IMR-90 (cell line): ENCODE results near the gene NR4A2. TPM values are rescaled to one million over a fixed set of nuclear protein-coding genes. Genes with fewer than 3 reads are reported as not detected.

Experiments used
- ATAC-seq: fragments of 200-7000 bp; cut with Tn5 transposase; 2 replicates; pipeline ENCODE4 v1.9.1; 2020; ENCODE audit warnings: low read depth, mild to moderate bottlenecking, moderate library complexity
- BruUV-seq: library from RNA; stranded (reverse); fragments of 400-500 nt; replicated peaks from 2 replicates; lab custom pipeline; 2021; lab: Mats Ljungman, UMichigan
- CTCF ChIA-PET: fragments of 300-600 bp; formaldehyde crosslinking; extraction: SDS; loops from one replicate; lab custom pipeline; 2021; ENCODE audit warnings: antibody characterized with exemption; lab: Yijun Ruan, JAX
- POLR2A ChIA-PET: fragments of 300-600 bp; sonication (Branson Sonifier 250); formaldehyde crosslinking; loops from one replicate; lab custom pipeline; 2022; ENCODE audit warnings: antibody characterized with exemption; ENCODE audit not compliant: unreplicated experiment; lab: Charles Lee
- DNase-seq: peaks from one replicate; pipeline ENCODE4 v3.0.0; 2013
- H2AFZ ChIP-seq: replicated peaks from 2 replicates; pipeline ENCODE3; 2013; ENCODE audit warnings: low read length, mild to moderate bottlenecking; ENCODE audit not compliant: poor library complexity
- H2AK5ac ChIP-seq: 2 replicates; pipeline ENCODE4 v1.6.1; 2013; ENCODE audit warnings: low read depth, low read length, inconsistent platforms
- H2AK9ac ChIP-seq: replicated peaks from 2 replicates; pipeline ENCODE3; 2013; ENCODE audit warnings: mild to moderate bottlenecking, low read depth, low read length, moderate library complexity; ENCODE audit not compliant: poor library complexity
- H2BK120ac ChIP-seq: 2 replicates; pipeline ENCODE4 v1.6.1; 2013; ENCODE audit warnings: low read depth, low read length, inconsistent platforms
- H2BK15ac ChIP-seq: 3 replicates; pipeline ENCODE4 v1.6.1; 2013; ENCODE audit warnings: low read depth, low read length, inconsistent platforms
- H2BK20ac ChIP-seq: 2 replicates; pipeline ENCODE4 v1.6.1; 2013; ENCODE audit warnings: low read depth, mild to moderate bottlenecking, inconsistent platforms, low read length, moderate library complexity
- H2BK5ac ChIP-seq: 2 replicates; pipeline ENCODE4 v1.6.1; 2013; ENCODE audit warnings: mild to moderate bottlenecking, low read depth, low read length, inconsistent platforms; ENCODE audit not compliant: poor library complexity, severe bottlenecking
- H3K14ac ChIP-seq: replicated peaks from 2 replicates; pipeline ENCODE4 v1.6.1; 2013; ENCODE audit warnings: low read depth, low read length, inconsistent platforms
- H3K18ac ChIP-seq: 2 replicates; pipeline ENCODE4 v1.6.1; 2013; ENCODE audit warnings: low read depth, low read length, control low read depth
- H3K23ac ChIP-seq: 2 replicates; pipeline ENCODE4 v1.6.1; 2013; ENCODE audit warnings: low read depth, low read length, inconsistent platforms
- H3K27ac ChIP-seq: 2 replicates; pipeline ENCODE4 v1.5.1; 2013; ENCODE audit warnings: mild to moderate bottlenecking, control low read depth, low read length; ENCODE audit not compliant: insufficient read depth
- H3K27me3 ChIP-seq: 2 replicates; pipeline ENCODE4 v1.6.1; 2013; ENCODE audit warnings: low read length; ENCODE audit not compliant: control insufficient read depth, insufficient read depth
- H3K36me3 ChIP-seq: 2 replicates; pipeline ENCODE4 v1.6.1; 2013; ENCODE audit warnings: low read length, mixed read lengths; ENCODE audit not compliant: control insufficient read depth, insufficient read depth
- H3K4ac ChIP-seq: 2 replicates; pipeline ENCODE4 v1.6.1; 2013; ENCODE audit warnings: low read depth, low read length, inconsistent platforms
- H3K4me1 ChIP-seq: 2 replicates; pipeline ENCODE4 v1.6.1; 2013; ENCODE audit warnings: low read length, mixed read lengths; ENCODE audit not compliant: control insufficient read depth, insufficient read depth
- H3K4me2 ChIP-seq: 2 replicates; pipeline ENCODE4 v1.6.1; 2013; ENCODE audit warnings: low read depth, mild to moderate bottlenecking, control low read depth, low read length, moderate library complexity
- H3K4me3 ChIP-seq: 2 replicates; pipeline ENCODE4 v1.5.1; 2013; ENCODE audit warnings: low read depth, mild to moderate bottlenecking, control low read depth, low read length, moderate library complexity; ENCODE audit not compliant: insufficient read depth
- H3K56ac ChIP-seq: 2 replicates; pipeline ENCODE4 v1.6.1; 2013; ENCODE audit warnings: low read length, inconsistent platforms; ENCODE audit not compliant: insufficient read depth; ENCODE audit errors: extremely low read depth
- H3K79me1 ChIP-seq, 2 experiments: 2 replicates each; pipeline ENCODE4 v1.6.1; 2013; ENCODE audit warnings: low read length in 2 of 2, inconsistent platforms in 1 of 2, low read depth in 1 of 2
- H3K9ac ChIP-seq: 2 replicates; pipeline ENCODE4 v1.6.1; 2013; ENCODE audit warnings: low read depth, low read length, control low read depth
- H3K9me1 ChIP-seq: 2 replicates; pipeline ENCODE4 v1.6.1; 2013; ENCODE audit warnings: low read length, inconsistent platforms; ENCODE audit not compliant: insufficient read depth
- H3K9me3 ChIP-seq: 2 replicates; pipeline ENCODE4 v1.6.1; 2013; ENCODE audit warnings: low read length; ENCODE audit not compliant: control insufficient read depth, insufficient read depth
- H4K20me1 ChIP-seq: 2 replicates; pipeline ENCODE4 v1.6.1; 2013; ENCODE audit warnings: low read length, inconsistent platforms; ENCODE audit not compliant: insufficient read depth
- H4K5ac ChIP-seq: 2 replicates; pipeline ENCODE4 v1.6.1; 2013; ENCODE audit warnings: mild to moderate bottlenecking, low read depth, low read length, control low read depth
- H4K8ac ChIP-seq, 2 experiments: 2 replicates each; pipeline ENCODE4 v1.6.1; 2013; ENCODE audit warnings: low read depth in 2 of 2, low read length in 2 of 2, control low read depth in 1 of 2, inconsistent platforms in 1 of 2
- H4K91ac ChIP-seq: 2 replicates; pipeline ENCODE4 v1.6.1; 2013; ENCODE audit warnings: low read depth, low read length, inconsistent platforms; ENCODE audit not compliant: insufficient read depth
- BHLHE40 ChIP-seq: fragments of 150-350 bp; IDR thresholded peaks from 2 replicates; pipeline ENCODE4 v1.6.1; 2016; ENCODE audit warnings: mild to moderate bottlenecking, low read depth, low read length
- CEBPB ChIP-seq: IDR thresholded peaks from 2 replicates; pipeline ENCODE4 v1.6.1; 2012; ENCODE audit warnings: low read depth, low read length, improper control_type of control experiment
- CHD1 ChIP-seq: IDR thresholded peaks from 2 replicates; pipeline ENCODE4 v1.6.1; 2012; ENCODE audit warnings: low read depth, low read length, improper control_type of control experiment
- CTCF ChIP-seq: conservative IDR thresholded peaks from 2 replicates; pipeline ENCODE4 v1.5.1; 2012; ENCODE audit warnings: mild to moderate bottlenecking, low read depth, low read length, improper control_type of control experiment
- ELK1 ChIP-seq: fragments of 150-350 bp; IDR thresholded peaks from 2 replicates; pipeline ENCODE4 v1.6.1; 2016; ENCODE audit warnings: low read depth, mild to moderate bottlenecking, low read length, moderate library complexity, borderline replicate concordance
- MAFK ChIP-seq: IDR thresholded peaks from 2 replicates; pipeline ENCODE4 v1.6.1; 2012; ENCODE audit warnings: low read depth, low read length, improper control_type of control experiment
- NFE2L2 ChIP-seq: fragments of 150-350 bp; IDR thresholded peaks from 2 replicates; pipeline ENCODE4 v1.6.1; 2016; ENCODE audit warnings: low read depth, mild to moderate bottlenecking, low read length
- POLR2A ChIP-seq: IDR thresholded peaks from 2 replicates; pipeline ENCODE4 v1.6.1; 2012; ENCODE audit warnings: mild to moderate bottlenecking, low read depth, low read length
- RAD21 ChIP-seq: IDR thresholded peaks from 2 replicates; pipeline ENCODE4 v1.6.1; 2012; ENCODE audit warnings: low read length, improper control_type of control experiment
- RCOR1 ChIP-seq: IDR thresholded peaks from 2 replicates; pipeline ENCODE4 v1.6.1; 2012; ENCODE audit warnings: mild to moderate bottlenecking, low read length, improper control_type of control experiment; ENCODE audit not compliant: insufficient replicate concordance
- RFX5 ChIP-seq: IDR thresholded peaks from 2 replicates; pipeline ENCODE4 v1.8.0; 2012; ENCODE audit warnings: low read depth, mild to moderate bottlenecking, low read length, moderate library complexity
- SMC3 ChIP-seq: fragments of 150-350 bp; IDR thresholded peaks from 2 replicates; pipeline ENCODE4 v1.6.1; 2016; ENCODE audit warnings: low read depth, mild to moderate bottlenecking, antibody characterized with exemption, low read length, moderate library complexity
- USF2 ChIP-seq: fragments of 150-350 bp; IDR thresholded peaks from 2 replicates; pipeline ENCODE4 v1.6.1; 2017; ENCODE audit warnings: mild to moderate bottlenecking, antibody characterized with exemption, low read length, low read depth
- dilution Hi-C: fragments of 300-500 bp; cut with HindIII; formaldehyde crosslinking; loops from one replicate; pipeline ENCODE4 v1.14.3; 2018; ENCODE audit warnings: low sequenced_read_pairs; ENCODE audit not compliant: unreplicated experiment
- in situ Hi-C: fragments of 300-500 bp; cut with MboI; formaldehyde crosslinking; loops from 3 replicates; pipeline ENCODE4 v1.14.3; 2019; ENCODE audit warnings: low sequenced_read_pairs, inconsistent platforms, mixed read lengths
- intact Hi-C: fragments of 100-400 bp; cut with micrococcal nuclease; formaldehyde crosslinking; loops from 2 replicates; pipeline ENCODE4 v1.10.0; 2022
- polyA plus RNA-seq, 3 experiments: library from polyadenylated mRNA; depleted of rRNA; stranded (reverse); fragments of >200 nt; gene quantifications; 2 replicates each; pipeline ENCODE4 v1.2.3, GENCODE V29; 2012; ENCODE audit warnings: low replicate concordance in 1 of 3
- total RNA-seq: library from RNA; depleted of rRNA; stranded (reverse); fragments of >200 nt; gene quantifications from 2 replicates; pipeline ENCODE4 v1.2.3, GENCODE V29; 2012

The NR4A2 gene
- total and polyA plus RNA-seq, 2 of the 4 experiments (the other 2 are of a cell fraction), result 0.72 to 2.3 TPM

- H4K91ac ChIP-seq, result no peak overlapping the region
- no peak overlapping the region for H3K4me2 ChIP-seq
- H3K27me3 ChIP-seq, result no peaks in the 10 kb centered on the region
- H3K9ac ChIP-seq, result no peak overlapping the region
- no peak overlapping the region for H3K23ac ChIP-seq
- H4K5ac ChIP-seq, result no peak overlapping the region
- no peak overlapping the region for H3K56ac ChIP-seq
- no peak overlapping the region for H2AK5ac ChIP-seq
- no peak overlapping the region for H2BK120ac ChIP-seq
- H4K20me1 ChIP-seq, result no peaks in the 10 kb centered on the region
- H2AK9ac ChIP-seq, result no peak overlapping the region
- no peaks in the 10 kb centered on the region for H3K4me1 ChIP-seq
- no peaks in the 10 kb centered on the region for H3K79me1 ChIP-seq
- in situ Hi-C loops, result loop anchor here (5.0 to 25.0 kb wide), 4 partner anchors 48 to 1513 kb away; no protein-coding TSS in a partner anchor
- H2AFZ ChIP-seq, result no peak overlapping the region
- no peaks in the 10 kb centered on the region for H3K9me3 ChIP-seq
- DNase-seq (no peak), ATAC-seq (no peak)
- dilution Hi-C loops, result no loop called here
- ChIA-PET CTCF (no interaction called here), POLR2A (no interaction called here)
- BruUV-seq, result no TSS peak
- no peak overlapping the region for H3K4me3 ChIP-seq
- TF ChIP-seq POLR2A (no peak), RAD21 (no peak), MAFK (no peak), NFE2L2 (no peak), CHD1 (no peak), BHLHE40 (no peak), ELK1 (no peak), RFX5 (no peak), CTCF (no peak), SMC3 (no peak), RCOR1 (no peak), CEBPB (no peak), USF2 (no peak)
- no peak overlapping the region for H3K27ac ChIP-seq
- H2BK15ac ChIP-seq, result no peak overlapping the region
- H3K36me3 ChIP-seq, result no peaks in the 10 kb centered on the region
- H3K9me1 ChIP-seq, result no peaks in the 10 kb centered on the region
- no peak overlapping the region for H2BK20ac ChIP-seq
- H4K8ac ChIP-seq, result no peak overlapping the region
- intact Hi-C loops, result no loop called here
- no peak overlapping the region for H3K4ac ChIP-seq
- H2BK5ac ChIP-seq, result no peak overlapping the region
- no peak overlapping the region for H3K14ac ChIP-seq
- H3K18ac ChIP-seq, result no peak overlapping the region
Measured at GRCh38 chr2:156349161-156349560, 16.6 kb upstream of the NR4A2 start.
